ENCODE data around the gene ADGRF3. TPM values are rescaled to one million over a fixed set of nuclear protein-coding genes. Genes with fewer than 3 reads are reported as not detected.

The ADGRF3 gene
- total RNA-seq, 1 experiment from 2014 or later = 0.39 TPM

DNA sequence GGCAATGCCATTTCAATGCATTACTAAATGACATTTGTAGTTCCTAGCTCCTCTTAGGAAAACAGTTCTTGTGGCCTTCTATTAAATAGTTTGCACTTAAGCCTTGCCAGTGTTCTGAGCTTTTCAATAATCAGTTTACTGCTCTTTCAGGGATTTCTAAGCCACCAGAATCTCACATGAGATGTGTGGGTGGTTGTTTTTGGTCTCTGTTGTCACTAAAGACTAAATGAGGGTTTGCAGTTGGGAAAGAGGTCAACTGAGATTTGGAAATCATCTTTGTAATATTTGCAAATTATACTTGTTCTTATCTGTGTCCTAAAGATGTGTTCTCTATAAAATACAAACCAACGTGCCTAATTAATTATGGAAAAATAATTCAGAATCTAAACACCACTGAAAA is 56.6 kb downstream of the ADGRF3 start:
- no peaks in the 10 kb centered on the region for H3K27me3 ChIP-seq (replicated peaks; ENCODE audit: insufficient read depth, low read depth, low read length, poor library complexity)
- ChIA-PET POLR2A (ENCODE audit: low non-redundant PET) (no interaction called here), CTCF (no interaction called here)
- BruUV-seq (replicated peaks) = TSS peak; percentile 37
- H3K36me3 ChIP-seq (ENCODE audit: insufficient read depth, low read length, poor library complexity, severe bottlenecking) = peaks cover 16% of the 10 kb centered on the region
- H3K27ac ChIP-seq (ENCODE audit: low read depth, low read length, poor library complexity, severe bottlenecking) = no peak overlapping the region
- TF ChIP-seq EZH2 (IDR thresholded peaks at IDR 0.05; ENCODE audit: borderline replicate concordance, low read depth, low read length, poor library complexity, severe bottlenecking) = no peak
- TF ChIP-seq, protein P1, sequence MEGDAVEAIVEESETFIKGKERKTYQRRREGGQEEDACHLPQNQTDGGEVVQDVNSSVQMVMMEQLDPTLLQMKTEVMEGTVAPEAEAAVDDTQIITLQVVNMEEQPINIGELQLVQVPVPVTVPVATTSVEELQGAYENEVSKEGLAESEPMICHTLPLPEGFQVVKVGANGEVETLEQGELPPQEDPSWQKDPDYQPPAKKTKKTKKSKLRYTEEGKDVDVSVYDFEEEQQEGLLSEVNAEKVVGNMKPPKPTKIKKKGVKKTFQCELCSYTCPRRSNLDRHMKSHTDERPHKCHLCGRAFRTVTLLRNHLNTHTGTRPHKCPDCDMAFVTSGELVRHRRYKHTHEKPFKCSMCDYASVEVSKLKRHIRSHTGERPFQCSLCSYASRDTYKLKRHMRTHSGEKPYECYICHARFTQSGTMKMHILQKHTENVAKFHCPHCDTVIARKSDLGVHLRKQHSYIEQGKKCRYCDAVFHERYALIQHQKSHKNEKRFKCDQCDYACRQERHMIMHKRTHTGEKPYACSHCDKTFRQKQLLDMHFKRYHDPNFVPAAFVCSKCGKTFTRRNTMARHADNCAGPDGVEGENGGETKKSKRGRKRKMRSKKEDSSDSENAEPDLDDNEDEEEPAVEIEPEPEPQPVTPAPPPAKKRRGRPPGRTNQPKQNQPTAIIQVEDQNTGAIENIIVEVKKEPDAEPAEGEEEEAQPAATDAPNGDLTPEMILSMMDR (conservative IDR thresholded peaks at IDR 0.05; ENCODE audit: low read depth, low read length) = no peak
- DNase-seq (ENCODE audit: low spot score) = no peak
- no peaks in the 10 kb centered on the region for H3K9me3 ChIP-seq (ENCODE audit: low read depth, low read length, poor library complexity, severe bottlenecking)
- intact Hi-C loops (cut with micrococcal nuclease; ENCODE audit: unreplicated experiment) = no loop called here
- no peaks in the 10 kb centered on the region for H3K4me1 ChIP-seq (ENCODE audit: insufficient read depth, low read length, poor library complexity, severe bottlenecking)
- H3K4me3 ChIP-seq (ENCODE audit: low read depth, low read length, poor library complexity, severe bottlenecking) = no peak overlapping the region

DNA sequence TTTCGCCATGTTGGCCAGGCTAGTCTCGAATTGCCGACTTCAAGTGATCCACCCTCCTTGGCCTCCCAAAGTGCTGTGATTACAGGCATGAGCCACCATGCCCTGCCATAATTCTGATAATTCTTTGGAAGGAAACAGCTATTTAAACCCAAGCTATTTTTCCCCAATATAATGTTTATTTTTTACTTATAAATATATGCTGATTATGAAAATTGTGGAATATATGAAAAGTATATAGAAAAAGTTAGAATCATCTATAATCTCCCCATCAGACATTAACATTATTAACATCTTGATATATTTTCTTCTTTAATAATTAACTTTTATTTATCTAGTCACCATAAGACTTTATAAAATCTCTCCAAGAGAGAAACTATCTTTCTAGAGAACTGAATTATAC is 60.7 kb downstream of the ADGRF3 start:
- Histone ChIP-seq H3K4me3 (ENCODE audit: low read depth, low read length, poor library complexity, severe bottlenecking) (no peak overlapping the region), H3K36me3 (ENCODE audit: insufficient read depth, low read length, poor library complexity, severe bottlenecking) (peaks cover 40% of the 10 kb centered on the region), H3K27ac (ENCODE audit: low read depth, low read length, poor library complexity, severe bottlenecking) (no peak overlapping the region), H3K27me3 (replicated peaks; ENCODE audit: insufficient read depth, low read depth, low read length, poor library complexity) (no peaks in the 10 kb centered on the region), H3K4me1 (ENCODE audit: insufficient read depth, low read length, poor library complexity, severe bottlenecking) (no peaks in the 10 kb centered on the region), H3K9me3 (ENCODE audit: low read depth, low read length, poor library complexity, severe bottlenecking) (no peaks in the 10 kb centered on the region)
- TF ChIP-seq, protein P1 (conservative IDR thresholded peaks at IDR 0.05; ENCODE audit: low read depth, low read length) = no peak
- TF ChIP-seq EZH2 (IDR thresholded peaks at IDR 0.05; ENCODE audit: borderline replicate concordance, low read depth, low read length, poor library complexity, severe bottlenecking) = no peak
- ChIA-PET POLR2A (ENCODE audit: low non-redundant PET) (interaction anchor here (0.5 kb wide), 1 partner anchor 26 kb away, joined by 3 read pairs; no protein-coding TSS in a partner anchor), CTCF (no interaction called here)
- intact Hi-C loops (cut with micrococcal nuclease; ENCODE audit: unreplicated experiment) = no loop called here
- BruUV-seq (replicated peaks) = no TSS peak
- no peak for DNase-seq (ENCODE audit: low spot score)

DNA sequence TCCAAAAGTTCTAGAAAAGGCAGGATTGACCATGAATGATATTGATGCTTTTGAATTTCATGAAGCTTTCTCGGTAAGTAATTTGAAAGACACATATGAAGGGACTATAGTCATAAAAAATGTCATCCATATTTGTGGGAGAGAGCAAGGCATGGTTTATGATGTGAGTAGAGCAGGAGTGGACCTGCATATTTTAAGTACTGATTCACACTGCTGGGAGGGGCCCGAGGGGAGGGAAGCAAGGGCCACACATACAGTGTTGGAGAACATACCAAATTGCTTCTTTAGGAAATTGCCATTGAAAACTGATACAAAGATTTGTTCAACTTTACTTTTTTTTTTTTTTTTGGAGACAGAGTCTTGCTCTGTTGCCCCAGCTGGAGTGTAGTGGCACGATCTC is 62.5 kb downstream of the ADGRF3 start:
- no TSS peak for BruUV-seq (replicated peaks)
- CTCF ChIA-PET = no interaction called here
- Histone ChIP-seq H3K36me3 (ENCODE audit: insufficient read depth, low read length, poor library complexity, severe bottlenecking) (peaks cover 53% of the 10 kb centered on the region), H3K9me3 (ENCODE audit: low read depth, low read length, poor library complexity, severe bottlenecking) (no peaks in the 10 kb centered on the region), H3K4me1 (ENCODE audit: insufficient read depth, low read length, poor library complexity, severe bottlenecking) (no peaks in the 10 kb centered on the region), H3K27ac (ENCODE audit: low read depth, low read length, poor library complexity, severe bottlenecking) (no peak overlapping the region), H3K4me3 (ENCODE audit: low read depth, low read length, poor library complexity, severe bottlenecking) (no peak overlapping the region), H3K27me3 (replicated peaks; ENCODE audit: insufficient read depth, low read depth, low read length, poor library complexity) (no peaks in the 10 kb centered on the region)
- TF ChIP-seq, protein P1 (conservative IDR thresholded peaks at IDR 0.05; ENCODE audit: low read depth, low read length) = no peak
- TF ChIP-seq EZH2 (IDR thresholded peaks at IDR 0.05; ENCODE audit: borderline replicate concordance, low read depth, low read length, poor library complexity, severe bottlenecking) = no peak
- POLR2A ChIA-PET (ENCODE audit: low non-redundant PET) = no interaction called here
- no peak for DNase-seq (ENCODE audit: low spot score)
- intact Hi-C loops (cut with micrococcal nuclease; ENCODE audit: unreplicated experiment) = no loop called here
